ENCODE data around the gene HNF4A. TPM values are rescaled to one million over a fixed set of nuclear protein-coding genes. Genes with fewer than 3 reads are reported as not detected.

Gene HNF4A
- total and polyA plus RNA-seq, 7 donors: 0.03 to 0.13 (median 0.03) TPM; not detected in 4

DNA sequence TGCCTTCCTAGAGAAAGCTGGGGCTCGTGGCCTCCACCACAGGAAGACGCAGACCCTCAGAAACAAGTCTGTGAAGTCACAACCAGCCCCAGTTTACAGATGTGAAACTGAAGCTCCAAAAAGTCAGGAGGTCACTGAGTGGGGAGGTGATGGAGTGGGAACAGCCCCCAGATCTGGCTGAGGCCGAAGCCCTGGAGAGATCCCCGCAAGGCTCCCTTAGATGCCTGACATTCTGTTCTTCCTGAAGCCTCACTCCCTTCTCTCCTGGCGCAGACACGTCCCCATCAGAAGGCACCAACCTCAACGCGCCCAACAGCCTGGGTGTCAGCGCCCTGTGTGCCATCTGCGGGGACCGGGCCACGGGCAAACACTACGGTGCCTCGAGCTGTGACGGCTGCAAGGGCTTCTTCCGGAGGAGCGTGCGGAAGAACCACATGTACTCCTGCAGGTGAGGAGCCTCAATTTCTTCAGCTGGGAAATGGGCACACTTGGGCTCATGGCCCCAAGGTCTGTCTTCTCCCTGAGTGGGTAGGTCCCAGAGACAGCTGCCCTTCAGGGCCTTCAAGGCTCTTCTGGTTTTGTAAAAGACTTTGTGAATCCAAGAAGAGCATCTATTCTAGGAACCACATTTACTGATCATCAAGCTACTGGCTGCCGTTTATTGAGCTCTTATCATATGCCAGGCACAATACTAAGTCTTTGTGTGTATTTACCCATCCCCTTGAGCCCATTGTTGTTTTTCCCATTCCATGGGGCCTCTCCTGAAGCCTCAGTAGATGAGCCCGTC, 50.5 kb downstream of the HNF4A start:
- Histone ChIP-seq H3K4me1 (no peaks in the 10 kb centered on the region), H3K27me3 (ENCODE audit: insufficient read depth in 3 of 3, low read length in 2 of 3) (peaks cover 0 to 10% (median 0%) of the 10 kb centered on the region in 3 donors), H3K4me3 (no peak overlapping the region), H3K36me3 (ENCODE audit: insufficient read depth in 1 of 2, low read depth in 1 of 2) (no peaks in the 10 kb centered on the region), H3K27ac (no peak overlapping the region), H3K9me3 (no peaks in the 10 kb centered on the region)
- TF ChIP-seq, protein P1, sequence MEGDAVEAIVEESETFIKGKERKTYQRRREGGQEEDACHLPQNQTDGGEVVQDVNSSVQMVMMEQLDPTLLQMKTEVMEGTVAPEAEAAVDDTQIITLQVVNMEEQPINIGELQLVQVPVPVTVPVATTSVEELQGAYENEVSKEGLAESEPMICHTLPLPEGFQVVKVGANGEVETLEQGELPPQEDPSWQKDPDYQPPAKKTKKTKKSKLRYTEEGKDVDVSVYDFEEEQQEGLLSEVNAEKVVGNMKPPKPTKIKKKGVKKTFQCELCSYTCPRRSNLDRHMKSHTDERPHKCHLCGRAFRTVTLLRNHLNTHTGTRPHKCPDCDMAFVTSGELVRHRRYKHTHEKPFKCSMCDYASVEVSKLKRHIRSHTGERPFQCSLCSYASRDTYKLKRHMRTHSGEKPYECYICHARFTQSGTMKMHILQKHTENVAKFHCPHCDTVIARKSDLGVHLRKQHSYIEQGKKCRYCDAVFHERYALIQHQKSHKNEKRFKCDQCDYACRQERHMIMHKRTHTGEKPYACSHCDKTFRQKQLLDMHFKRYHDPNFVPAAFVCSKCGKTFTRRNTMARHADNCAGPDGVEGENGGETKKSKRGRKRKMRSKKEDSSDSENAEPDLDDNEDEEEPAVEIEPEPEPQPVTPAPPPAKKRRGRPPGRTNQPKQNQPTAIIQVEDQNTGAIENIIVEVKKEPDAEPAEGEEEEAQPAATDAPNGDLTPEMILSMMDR (IDR thresholded peaks at IDR 0.05): no peak
- no peak for ATAC-seq
- WGBS, 3 donors: 84 to 89% (median 87%) methylated on average over 20 of the region's 20 CpGs
- intact Hi-C loops (cut with DNase I): no loop called here
- no peak for DNase-seq

DNA sequence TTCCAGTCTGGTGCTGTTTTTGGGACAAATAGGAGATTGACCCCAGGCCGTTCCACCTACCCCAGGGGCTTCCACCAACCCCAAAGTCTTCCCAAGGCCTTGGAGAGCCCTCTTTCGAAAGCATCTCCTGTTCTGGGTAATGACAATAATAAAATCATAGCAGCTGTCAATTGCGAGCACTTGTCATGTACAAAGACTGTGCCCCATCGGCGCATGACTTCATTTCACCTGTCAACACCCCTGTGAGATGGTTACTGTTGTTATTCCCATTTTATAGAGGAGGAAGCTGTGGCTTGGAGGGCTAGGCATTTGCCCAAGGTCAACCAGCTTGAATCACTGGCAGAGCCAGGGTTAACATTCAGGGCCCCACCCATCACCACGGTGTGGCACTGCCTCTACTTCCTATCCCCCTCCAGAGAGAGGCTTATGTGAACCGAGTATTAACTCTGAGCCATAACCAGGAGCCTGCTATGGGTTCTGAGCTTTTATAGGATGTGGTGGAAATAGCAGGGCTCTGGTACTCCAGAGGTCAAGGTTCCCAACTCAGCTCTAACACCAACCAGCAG, 51.2 kb downstream of the HNF4A start:
- Histone ChIP-seq H3K27me3 (ENCODE audit: insufficient read depth in 3 of 3, low read length in 2 of 3) (peaks cover 0 to 11% (median 0%) of the 10 kb centered on the region in 3 donors), H3K27ac (no peak overlapping the region), H3K9me3 (no peaks in the 10 kb centered on the region), H3K4me1 (no peaks in the 10 kb centered on the region), H3K4me3 (no peak overlapping the region), H3K36me3 (ENCODE audit: insufficient read depth in 1 of 2, low read depth in 1 of 2) (no peaks in the 10 kb centered on the region)
- intact Hi-C loops (cut with DNase I): no loop called here
- TF ChIP-seq, protein P1 (IDR thresholded peaks at IDR 0.05): no peak
- no peak for DNase-seq
- no peak for ATAC-seq
- 64 to 70% (median 65%) methylated on average over 7 of the region's 7 CpGs for WGBS, 3 donors

- intact Hi-C loops (cut with DNase I): no loop called here
- WGBS, 3 donors: 66 to 75% (median 68%) methylated on average over 14 of the region's 14 CpGs
- no peak for ATAC-seq
These were observed 52.1 kb downstream of the HNF4A start for GRCh38 chr20:44407402-44408184.

DNA sequence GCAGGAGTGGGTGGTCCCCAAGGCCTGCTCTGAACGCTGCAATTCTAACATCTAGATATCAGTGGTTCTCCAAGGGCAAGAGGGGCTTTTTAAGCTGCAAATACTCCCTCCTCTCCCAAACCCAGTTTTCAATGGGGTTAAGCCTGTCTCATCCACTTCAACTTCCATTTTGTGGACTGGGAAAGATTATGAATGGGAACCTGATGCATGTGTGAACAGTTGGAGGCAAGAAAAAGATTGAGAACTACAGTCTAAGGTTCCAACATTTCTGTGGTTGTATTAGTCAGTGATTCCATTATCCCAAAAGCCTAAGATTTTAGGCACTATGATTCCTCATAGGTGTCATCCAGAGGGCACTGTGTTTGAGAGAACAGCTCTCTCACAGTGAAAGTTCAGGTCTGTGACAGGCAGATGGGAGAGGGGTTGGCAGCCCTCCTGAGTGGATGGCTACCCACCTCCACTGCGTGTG, 53.7 kb downstream of the HNF4A start:
- Histone ChIP-seq H3K36me3 (ENCODE audit: insufficient read depth in 1 of 2, low read depth in 1 of 2) (no peaks in the 10 kb centered on the region), H3K27ac (no peak overlapping the region), H3K4me1 (no peaks in the 10 kb centered on the region), H3K4me3 (no peak overlapping the region), H3K9me3 (no peaks in the 10 kb centered on the region), H3K27me3 (ENCODE audit: insufficient read depth in 3 of 3, low read length in 2 of 3) (peaks cover 0 to 12% (median 4%) of the 10 kb centered on the region in 3 donors)
- TF ChIP-seq, protein P1 (IDR thresholded peaks at IDR 0.05): no peak
- intact Hi-C loops (cut with DNase I): no loop called here
- ATAC-seq: no peak
- WGBS, 3 donors: 60 to 71% (median 69%) methylated on average over 2 of the region's 2 CpGs
- DNase-seq: no peak

More at GRCh38 chr20:44407402-44408184, 52.1 kb downstream of the HNF4A start:
- Histone ChIP-seq H3K9me3 (no peaks in the 10 kb centered on the region), H3K27ac (no peak overlapping the region), H3K4me1 (no peaks in the 10 kb centered on the region), H3K27me3 (ENCODE audit: insufficient read depth in 3 of 3, low read length in 2 of 3) (peaks cover 0 to 19% (median 0%) of the 10 kb centered on the region in 3 donors), H3K36me3 (ENCODE audit: insufficient read depth in 1 of 2, low read depth in 1 of 2) (no peaks in the 10 kb centered on the region), H3K4me3 (no peak overlapping the region)
- no peak for DNase-seq
- TF ChIP-seq, protein P1 (IDR thresholded peaks at IDR 0.05): no peak

Data from psoas muscle (tissue), 8 donors.